Nephron (organoid): Measurements from ENCODE around the gene SMYD3.

Experiments
- H3K27ac Mint-ChIP-seq, 3 experiments: 2 replicates each; pipeline ENCODE4 v1.8.0; 2020; ENCODE audit warnings: mixed read lengths in 3 of 3, mild to moderate bottlenecking in 2 of 3, moderate library complexity in 1 of 3
- H3K27me3 Mint-ChIP-seq: 2 replicates; pipeline ENCODE4 v1.8.0; 2021; ENCODE audit warnings: low read depth, mild to moderate bottlenecking, moderate library complexity, mixed read lengths
- H3K36me3 Mint-ChIP-seq: 2 replicates; pipeline ENCODE4 v1.8.0; 2020; ENCODE audit warnings: low read depth, mixed read lengths
- H3K4me1 Mint-ChIP-seq: 2 replicates; pipeline ENCODE4 v1.8.0; 2020; ENCODE audit warnings: mixed read lengths
- H3K4me3 Mint-ChIP-seq, 3 experiments: 2 replicates each; pipeline ENCODE4 v1.8.0; 2020; ENCODE audit warnings: mild to moderate bottlenecking in 3 of 3, mixed read lengths in 3 of 3, moderate library complexity in 2 of 3
- H3K9me3 Mint-ChIP-seq: 2 replicates; pipeline ENCODE4 v1.8.0; 2020; ENCODE audit warnings: mixed read lengths
- TF ChIP-seq, protein P1 (sequence below), 3 experiments: fragments of 200-600 bp; sonication (generic); IDR thresholded peaks; one replicate each; pipeline ENCODE4 v1.5.0; 2021; ENCODE audit warnings: antibody characterized with exemption in 3 of 3; ENCODE audit not compliant: unreplicated experiment in 3 of 3

Gene SMYD3

DNA sequence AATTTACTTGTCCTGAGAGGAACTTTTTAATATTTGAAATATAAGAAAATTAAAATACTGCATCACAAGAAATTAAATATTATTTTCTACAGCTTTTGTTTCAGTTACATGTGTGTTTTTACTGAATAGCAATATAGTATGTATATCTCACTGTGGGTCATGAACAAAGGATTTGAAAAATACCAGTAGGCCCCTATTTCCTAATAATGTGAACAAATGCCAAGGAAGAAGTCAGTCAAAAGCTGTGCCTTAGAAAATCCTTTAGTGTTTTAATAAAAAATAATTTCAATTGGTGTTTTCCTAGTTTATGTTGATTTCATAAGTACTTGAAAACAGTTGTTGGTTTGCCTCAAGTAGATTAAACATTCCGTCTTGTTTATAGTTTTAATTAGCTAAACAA, 46.7 kb downstream of the SMYD3 start:
- TF ChIP-seq, protein P1, sequence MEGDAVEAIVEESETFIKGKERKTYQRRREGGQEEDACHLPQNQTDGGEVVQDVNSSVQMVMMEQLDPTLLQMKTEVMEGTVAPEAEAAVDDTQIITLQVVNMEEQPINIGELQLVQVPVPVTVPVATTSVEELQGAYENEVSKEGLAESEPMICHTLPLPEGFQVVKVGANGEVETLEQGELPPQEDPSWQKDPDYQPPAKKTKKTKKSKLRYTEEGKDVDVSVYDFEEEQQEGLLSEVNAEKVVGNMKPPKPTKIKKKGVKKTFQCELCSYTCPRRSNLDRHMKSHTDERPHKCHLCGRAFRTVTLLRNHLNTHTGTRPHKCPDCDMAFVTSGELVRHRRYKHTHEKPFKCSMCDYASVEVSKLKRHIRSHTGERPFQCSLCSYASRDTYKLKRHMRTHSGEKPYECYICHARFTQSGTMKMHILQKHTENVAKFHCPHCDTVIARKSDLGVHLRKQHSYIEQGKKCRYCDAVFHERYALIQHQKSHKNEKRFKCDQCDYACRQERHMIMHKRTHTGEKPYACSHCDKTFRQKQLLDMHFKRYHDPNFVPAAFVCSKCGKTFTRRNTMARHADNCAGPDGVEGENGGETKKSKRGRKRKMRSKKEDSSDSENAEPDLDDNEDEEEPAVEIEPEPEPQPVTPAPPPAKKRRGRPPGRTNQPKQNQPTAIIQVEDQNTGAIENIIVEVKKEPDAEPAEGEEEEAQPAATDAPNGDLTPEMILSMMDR (IDR thresholded peaks at IDR 0.05; ENCODE audit: unreplicated experiment in 3 of 3) = no peak
- H3K27me3 Mint-ChIP-seq = no peaks in the 10 kb centered on the region

DNA sequence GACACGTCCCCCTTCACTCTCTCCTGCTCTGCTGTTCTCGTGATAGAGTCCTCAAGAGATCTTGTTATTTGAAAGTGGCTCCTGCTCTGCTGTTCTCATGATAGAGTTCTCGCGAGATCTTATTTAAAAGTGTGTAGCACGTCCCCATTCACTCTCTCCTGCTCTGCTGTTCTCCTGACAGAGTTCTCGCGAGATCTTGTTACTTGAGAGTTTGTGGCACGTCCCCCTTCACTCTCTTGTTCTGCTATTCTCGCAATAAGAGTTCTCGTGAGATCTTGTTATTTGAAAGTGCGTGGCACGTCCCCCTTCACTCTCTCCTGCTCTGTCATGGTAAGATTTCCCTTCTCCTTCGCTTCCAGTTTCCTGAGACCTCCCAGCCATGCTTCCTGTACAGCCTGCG, 47.9 kb downstream of the SMYD3 start:
- Mint-ChIP-seq H3K27ac (no peak overlapping the region), H3K27me3 (no peaks in the 10 kb centered on the region), H3K4me3 (no peak overlapping the region), H3K9me3 (no peaks in the 10 kb centered on the region), H3K4me1 (peaks cover 9% of the 10 kb centered on the region), H3K36me3 (peaks cover 6% of the 10 kb centered on the region)
- TF ChIP-seq, protein P1 (IDR thresholded peaks at IDR 0.05; ENCODE audit: unreplicated experiment in 3 of 3) = no peak

More for the DNA sequence above, 46.7 kb downstream of the SMYD3 start:
- Mint-ChIP-seq H3K4me3 (no peak overlapping the region), H3K9me3 (no peaks in the 10 kb centered on the region), H3K4me1 (peaks cover 5% of the 10 kb centered on the region), H3K27ac (no peak overlapping the region), H3K36me3 (peaks cover 6% of the 10 kb centered on the region)

DNA sequence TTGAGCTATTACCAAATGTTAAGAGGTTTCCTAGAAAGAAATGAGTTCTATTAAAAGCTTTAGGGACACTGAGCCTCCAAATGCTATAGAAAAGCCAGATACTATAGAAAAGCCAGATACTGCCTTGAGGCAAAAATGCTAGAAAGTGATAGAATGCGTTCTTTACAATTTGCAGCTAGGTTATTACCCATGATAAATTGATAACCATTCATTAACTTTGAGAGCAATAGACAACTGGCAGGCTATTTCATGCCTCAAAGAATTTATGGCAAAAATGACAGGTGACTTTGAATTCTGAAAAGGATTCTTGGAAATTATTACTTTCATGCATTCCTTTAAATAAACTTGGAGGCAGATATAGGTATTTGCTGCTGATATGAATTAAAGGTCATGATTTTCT, 51.6 kb downstream of the SMYD3 start:
- Mint-ChIP-seq H3K27me3 (no peaks in the 10 kb centered on the region), H3K36me3 (peaks cover 6% of the 10 kb centered on the region), H3K4me3 (no peak overlapping the region), H3K4me1 (peaks cover 10% of the 10 kb centered on the region), H3K9me3 (no peaks in the 10 kb centered on the region), H3K27ac (no peak overlapping the region)
- TF ChIP-seq, protein P1 (IDR thresholded peaks at IDR 0.05; ENCODE audit: unreplicated experiment in 3 of 3) = no peak

DNA sequence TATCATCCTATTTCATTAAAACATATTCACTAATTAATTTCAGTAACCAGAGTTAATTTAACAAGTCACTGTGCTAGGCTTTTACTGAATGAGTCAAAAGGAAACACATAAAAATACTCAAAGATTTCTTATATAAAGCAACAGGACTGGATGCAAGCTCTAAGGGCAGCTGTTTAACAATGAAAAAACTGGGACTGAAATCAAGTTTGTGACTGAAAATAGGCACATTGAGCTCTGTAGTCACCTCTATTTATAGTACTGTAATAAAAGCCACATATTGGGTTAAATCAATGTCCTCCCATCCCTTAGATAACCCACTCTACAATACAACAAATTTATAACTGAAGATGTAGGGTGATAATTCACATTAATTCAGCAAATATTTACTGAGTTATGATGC, 52.4 kb downstream of the SMYD3 start:
- no peaks in the 10 kb centered on the region for H3K9me3 Mint-ChIP-seq
- TF ChIP-seq, protein P1 (IDR thresholded peaks at IDR 0.05; ENCODE audit: unreplicated experiment in 3 of 3) = no peak
- H3K36me3 Mint-ChIP-seq = peaks cover 6% of the 10 kb centered on the region
- no peaks in the 10 kb centered on the region for H3K27me3 Mint-ChIP-seq
- no peak overlapping the region for H3K27ac Mint-ChIP-seq
- H3K4me1 Mint-ChIP-seq = peaks cover 14% of the 10 kb centered on the region
- no peak overlapping the region for H3K4me3 Mint-ChIP-seq

DNA sequence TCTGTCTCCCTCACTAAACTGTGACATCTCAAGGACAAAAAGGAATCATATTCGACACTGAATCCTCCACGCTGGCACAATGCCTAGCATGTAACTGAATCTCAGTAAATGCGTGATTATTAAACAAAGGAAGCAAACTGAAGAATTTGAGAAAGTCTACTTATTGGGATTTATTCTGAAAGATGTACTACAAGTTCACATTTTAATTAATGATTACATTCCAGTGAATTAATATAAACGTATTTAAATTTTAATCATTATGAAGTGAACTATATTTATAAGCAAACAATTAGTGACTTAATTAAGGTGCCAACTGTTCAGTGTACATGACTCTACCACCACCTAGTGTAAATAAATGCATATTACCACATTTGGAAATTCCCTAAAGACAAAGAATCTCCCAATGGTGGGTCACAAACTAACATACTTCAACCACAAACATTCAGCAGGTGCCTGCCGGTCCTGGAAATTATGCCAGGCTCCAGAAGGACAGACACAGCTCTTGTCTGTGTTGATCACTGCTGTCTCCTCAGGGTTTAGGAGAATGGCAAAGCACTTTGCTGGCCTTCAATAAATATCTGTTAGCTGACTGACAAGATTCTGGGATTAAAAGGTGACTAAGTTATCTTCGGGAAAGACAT, 56.3 kb downstream of the SMYD3 start:
- peaks cover 26% of the 10 kb centered on the region for H3K4me1 Mint-ChIP-seq
- H3K4me3 Mint-ChIP-seq = no peak overlapping the region
- TF ChIP-seq, protein P1 (IDR thresholded peaks at IDR 0.05; ENCODE audit: unreplicated experiment in 3 of 3) = peak; percentile 79 to 91 (median 82)
- H3K27me3 Mint-ChIP-seq = no peaks in the 10 kb centered on the region
- H3K27ac Mint-ChIP-seq = no peak overlapping the region
- H3K9me3 Mint-ChIP-seq = no peaks in the 10 kb centered on the region
- H3K36me3 Mint-ChIP-seq = no peaks in the 10 kb centered on the region

DNA sequence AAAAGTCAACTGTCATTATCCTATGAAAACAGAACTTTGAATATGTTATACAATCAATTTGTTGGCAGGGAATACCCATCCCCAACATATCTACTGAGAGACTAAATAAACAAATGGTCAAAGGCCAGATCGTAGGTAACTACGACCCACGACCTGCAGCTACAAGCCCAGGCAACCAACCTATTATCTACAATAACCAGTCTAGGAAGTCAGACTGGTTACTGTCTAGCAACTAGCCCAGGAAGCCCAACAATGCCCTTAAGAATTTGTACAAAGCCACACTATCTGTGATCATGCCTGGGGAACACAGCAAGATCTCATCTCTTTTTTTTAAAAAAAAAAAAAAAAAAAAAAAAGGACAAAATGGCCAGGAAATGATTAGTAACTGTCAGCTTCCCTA, 58.7 kb downstream of the SMYD3 start:
- Mint-ChIP-seq H3K4me3 (no peak overlapping the region), H3K27me3 (no peaks in the 10 kb centered on the region), H3K27ac (no peak overlapping the region), H3K36me3 (no peaks in the 10 kb centered on the region), H3K9me3 (no peaks in the 10 kb centered on the region), H3K4me1 (peaks cover 34% of the 10 kb centered on the region)
- TF ChIP-seq, protein P1 (IDR thresholded peaks at IDR 0.05; ENCODE audit: unreplicated experiment in 3 of 3) = no peak
